Measurements from ENCODE around the gene OR1I1. TPM values are rescaled to one million over a fixed set of nuclear protein-coding genes. Genes with fewer than 3 reads are reported as not detected.

The OR1I1 gene
- total RNA-seq, 1 experiment from 2014 or later, result not detected

DNA sequence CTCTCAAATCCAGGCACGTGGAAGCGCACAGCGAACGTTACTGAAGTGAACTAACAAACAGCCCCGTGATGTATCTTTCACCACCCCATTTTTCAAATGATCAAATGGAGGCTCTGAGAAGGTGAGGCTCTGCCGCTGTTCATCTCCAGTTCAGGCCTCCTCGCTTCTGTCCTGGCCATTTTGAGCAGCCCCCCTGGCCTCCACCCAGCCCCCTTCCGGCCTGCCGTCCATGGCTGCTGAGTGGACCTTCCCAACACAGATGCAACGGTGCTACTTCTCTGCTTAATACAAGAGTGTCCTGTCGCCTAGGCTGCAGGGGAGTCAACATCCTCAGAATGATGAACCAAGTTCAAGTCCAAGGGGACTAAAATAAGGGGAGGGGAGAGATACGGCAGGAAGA lies 34.8 kb downstream of the OR1I1 start:
- POLR2A ChIA-PET, result no interaction called here

GRCh38 chr19:15118248-15118647 lies 36.2 kb downstream of the OR1I1 start:
- Histone ChIP-seq H3K36me3 (ENCODE audit: control insufficient read depth in 1 of 2, insufficient read depth in 2 of 2, low read length in 2 of 2) (peaks cover 38 to 39% of the 10 kb centered on the region in 2 experiments), H3K4me3 (replicated peaks in 1 of 2; ENCODE audit: low read depth in 1 of 2, low read length in 2 of 2) (no peak overlapping the region), H3K4me2 (ENCODE audit: low read length) (no peak overlapping the region), H3K4me1 (ENCODE audit: control insufficient read depth in 1 of 2, insufficient read depth in 2 of 2, low read length in 2 of 2) (no peaks in the 10 kb centered on the region; a peak in 1 of 4 replicates), H4K20me1 (ENCODE audit: insufficient read depth) (no peaks in the 10 kb centered on the region), H3K27me3 (ENCODE audit: insufficient read depth, low read length) (no peaks in the 10 kb centered on the region), H3K27ac (ENCODE audit: low read depth, low read length) (no peak overlapping the region), H3K9me3 (ENCODE audit: control insufficient read depth in 1 of 2, insufficient read depth in 1 of 2, low read depth in 1 of 2, low read length in 2 of 2) (peaks cover 3 to 6% of the 10 kb centered on the region in 2 experiments; a peak in 1 of 4 replicates), H3K79me2 (ENCODE audit: insufficient read depth, low read length) (peaks cover 8% of the 10 kb centered on the region; the same call in 1 of the 2 replicates), H3K9ac (ENCODE audit: low read length) (no peak overlapping the region), H3K9me2 (ENCODE audit: insufficient read depth) (no peaks in the 10 kb centered on the region), H2AFZ (ENCODE audit: low read depth, low read length, poor library complexity, severe bottlenecking) (no peak overlapping the region)
- RAD21 ChIA-PET (ENCODE audit: low non-redundant PET in 1 of 2, low total read pairs in 2 of 2, uncharacterized antibody in 2 of 2, unreplicated experiment in 2 of 2), result no interaction called here
- POLR2A ChIA-PET, result no interaction called here
- CTCF ChIA-PET, result no interaction called here
- TF ChIP-seq EZH2 (IDR thresholded peaks at IDR 0.05), result no peak
- TF ChIP-seq CBX3 (IDR thresholded peaks at IDR 0.05; ENCODE audit: low read depth), result no peak
- TF ChIP-seq, protein P1, sequence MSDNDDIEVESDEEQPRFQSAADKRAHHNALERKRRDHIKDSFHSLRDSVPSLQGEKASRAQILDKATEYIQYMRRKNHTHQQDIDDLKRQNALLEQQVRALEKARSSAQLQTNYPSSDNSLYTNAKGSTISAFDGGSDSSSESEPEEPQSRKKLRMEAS (IDR thresholded peaks at IDR 0.05), result no peak
- no peak for TF ChIP-seq CEBPB (IDR thresholded peaks at IDR 0.05; ENCODE audit: low read depth)
- no peak for TF ChIP-seq POLR2A (IDR thresholded peaks at IDR 0.05; ENCODE audit: borderline replicate concordance, extremely low read depth, insufficient read depth, insufficient read length)
- TF ChIP-seq ATF3 (IDR thresholded peaks at IDR 0.05), result no peak
- no peak for TF ChIP-seq YY1 (IDR thresholded peaks at IDR 0.05; ENCODE audit: extremely low read depth, insufficient replicate concordance, low read depth, low read length)
- TF ChIP-seq EZH2phosphoT487 (IDR thresholded peaks at IDR 0.05; ENCODE audit: borderline replicate concordance), result no peak
- ATAC-seq (no peak), DNase-seq (ENCODE audit: low read depth, low spot score) (no peak)
- intact Hi-C loops (cut with micrococcal nuclease), result no loop called here
- no TSS peak for BruUV-seq (replicated peaks)

More for the DNA sequence above, 34.8 kb downstream of the OR1I1 start:
- H3K79me2 ChIP-seq (ENCODE audit: insufficient read depth, low read length), result no peaks in the 10 kb centered on the region
- no peak overlapping the region for H3K4me3 ChIP-seq (replicated peaks in 1 of 2; ENCODE audit: low read depth in 1 of 2, low read length in 2 of 2)
- intact Hi-C loops (cut with micrococcal nuclease), result no loop called here
- ATAC-seq (no peak), DNase-seq (ENCODE audit: low read depth, low spot score) (no peak)
- peaks cover 3 to 6% of the 10 kb centered on the region in 2 experiments; a peak in 1 of 4 replicates for H3K9me3 ChIP-seq (ENCODE audit: control insufficient read depth in 1 of 2, insufficient read depth in 1 of 2, low read depth in 1 of 2, low read length in 2 of 2)
- no TSS peak for BruUV-seq (replicated peaks)
- H3K4me2 ChIP-seq (ENCODE audit: low read length), result no peak overlapping the region
- no peak overlapping the region for H3K9ac ChIP-seq (ENCODE audit: low read length)
- peaks cover 36 to 40% of the 10 kb centered on the region in 2 experiments for H3K36me3 ChIP-seq (ENCODE audit: control insufficient read depth in 1 of 2, insufficient read depth in 2 of 2, low read length in 2 of 2)
- H3K9me2 ChIP-seq (ENCODE audit: insufficient read depth), result no peaks in the 10 kb centered on the region
- H3K4me1 ChIP-seq (ENCODE audit: control insufficient read depth in 1 of 2, insufficient read depth in 2 of 2, low read length in 2 of 2), result no peaks in the 10 kb centered on the region; a peak in 1 of 4 replicates
- CTCF ChIA-PET, result interaction anchor here (0.6 kb wide), 1 partner anchor 182 kb away, joined by 3 read pairs; no protein-coding TSS in a partner anchor
- RAD21 ChIA-PET (ENCODE audit: low non-redundant PET in 1 of 2, low total read pairs in 2 of 2, uncharacterized antibody in 2 of 2, unreplicated experiment in 2 of 2), result no interaction called here
- H3K27ac ChIP-seq (ENCODE audit: low read depth, low read length), result no peak overlapping the region
- TF ChIP-seq ELF1 (IDR thresholded peaks at IDR 0.05; ENCODE audit: borderline replicate concordance, low read depth) (no peak), POLR2A (IDR thresholded peaks at IDR 0.05; ENCODE audit: borderline replicate concordance, extremely low read depth, insufficient read depth, insufficient read length) (no peak), RAD21 (IDR thresholded peaks at IDR 0.05; ENCODE audit: low read depth) (no peak), JUND (IDR thresholded peaks at IDR 0.05) (no peak), CEBPB (IDR thresholded peaks at IDR 0.05; ENCODE audit: low read depth) (no peak), EZH2phosphoT487 (IDR thresholded peaks at IDR 0.05; ENCODE audit: borderline replicate concordance) (no peak)
- TF ChIP-seq, protein P2, sequence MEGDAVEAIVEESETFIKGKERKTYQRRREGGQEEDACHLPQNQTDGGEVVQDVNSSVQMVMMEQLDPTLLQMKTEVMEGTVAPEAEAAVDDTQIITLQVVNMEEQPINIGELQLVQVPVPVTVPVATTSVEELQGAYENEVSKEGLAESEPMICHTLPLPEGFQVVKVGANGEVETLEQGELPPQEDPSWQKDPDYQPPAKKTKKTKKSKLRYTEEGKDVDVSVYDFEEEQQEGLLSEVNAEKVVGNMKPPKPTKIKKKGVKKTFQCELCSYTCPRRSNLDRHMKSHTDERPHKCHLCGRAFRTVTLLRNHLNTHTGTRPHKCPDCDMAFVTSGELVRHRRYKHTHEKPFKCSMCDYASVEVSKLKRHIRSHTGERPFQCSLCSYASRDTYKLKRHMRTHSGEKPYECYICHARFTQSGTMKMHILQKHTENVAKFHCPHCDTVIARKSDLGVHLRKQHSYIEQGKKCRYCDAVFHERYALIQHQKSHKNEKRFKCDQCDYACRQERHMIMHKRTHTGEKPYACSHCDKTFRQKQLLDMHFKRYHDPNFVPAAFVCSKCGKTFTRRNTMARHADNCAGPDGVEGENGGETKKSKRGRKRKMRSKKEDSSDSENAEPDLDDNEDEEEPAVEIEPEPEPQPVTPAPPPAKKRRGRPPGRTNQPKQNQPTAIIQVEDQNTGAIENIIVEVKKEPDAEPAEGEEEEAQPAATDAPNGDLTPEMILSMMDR (IDR thresholded peaks at IDR 0.05 in 2 of 3, conservative IDR thresholded peaks at IDR 0.05 in 1 of 3; ENCODE audit: borderline replicate concordance in 1 of 3, insufficient read depth in 1 of 3, low read depth in 2 of 3, low read length in 2 of 3), result no peak
- H4K20me1 ChIP-seq (ENCODE audit: insufficient read depth), result no peaks in the 10 kb centered on the region
- H3K27me3 ChIP-seq (ENCODE audit: insufficient read depth, low read length), result no peaks in the 10 kb centered on the region
- no peak overlapping the region for H2AFZ ChIP-seq (ENCODE audit: low read depth, low read length, poor library complexity, severe bottlenecking)

Measured in HCT116 (cell line).